ENCODE results near the gene BRD4.
"Not testable (repeated sequence)": the region's sequence is repeated elsewhere in the genome, so short reads cannot be mapped to it uniquely, and the experiment has no call there.

BRD4 gene

DNA sequence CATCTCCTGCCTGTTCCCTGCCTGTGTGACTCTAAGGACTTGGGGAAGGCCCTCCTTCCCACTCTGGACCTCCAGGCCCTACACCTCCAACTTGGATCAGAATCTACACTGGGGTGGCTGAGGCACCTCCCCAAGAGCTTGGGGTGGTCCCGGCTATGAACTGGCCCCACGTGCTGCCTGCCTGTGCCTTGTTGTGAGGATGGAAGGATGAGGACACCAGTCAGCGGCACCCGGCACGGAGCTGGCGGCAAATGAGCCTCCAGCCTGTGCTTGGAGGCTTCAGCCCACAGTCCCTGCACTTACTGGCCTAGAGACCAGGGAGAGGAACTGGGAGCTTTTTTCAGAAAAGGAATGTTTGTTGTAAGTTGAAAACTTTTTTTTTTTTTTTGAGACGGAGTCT, 38.8 kb upstream of the BRD4 start:
- H3K4me3 ChIP-seq (ENCODE audit: low read length) = no peak overlapping the region
- TF ChIP-seq, protein P1, sequence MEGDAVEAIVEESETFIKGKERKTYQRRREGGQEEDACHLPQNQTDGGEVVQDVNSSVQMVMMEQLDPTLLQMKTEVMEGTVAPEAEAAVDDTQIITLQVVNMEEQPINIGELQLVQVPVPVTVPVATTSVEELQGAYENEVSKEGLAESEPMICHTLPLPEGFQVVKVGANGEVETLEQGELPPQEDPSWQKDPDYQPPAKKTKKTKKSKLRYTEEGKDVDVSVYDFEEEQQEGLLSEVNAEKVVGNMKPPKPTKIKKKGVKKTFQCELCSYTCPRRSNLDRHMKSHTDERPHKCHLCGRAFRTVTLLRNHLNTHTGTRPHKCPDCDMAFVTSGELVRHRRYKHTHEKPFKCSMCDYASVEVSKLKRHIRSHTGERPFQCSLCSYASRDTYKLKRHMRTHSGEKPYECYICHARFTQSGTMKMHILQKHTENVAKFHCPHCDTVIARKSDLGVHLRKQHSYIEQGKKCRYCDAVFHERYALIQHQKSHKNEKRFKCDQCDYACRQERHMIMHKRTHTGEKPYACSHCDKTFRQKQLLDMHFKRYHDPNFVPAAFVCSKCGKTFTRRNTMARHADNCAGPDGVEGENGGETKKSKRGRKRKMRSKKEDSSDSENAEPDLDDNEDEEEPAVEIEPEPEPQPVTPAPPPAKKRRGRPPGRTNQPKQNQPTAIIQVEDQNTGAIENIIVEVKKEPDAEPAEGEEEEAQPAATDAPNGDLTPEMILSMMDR (IDR thresholded peaks at IDR 0.05; ENCODE audit: insufficient read depth, low read depth, low read length, missing control alignments) = no peak
- no peak for DNase-seq (ENCODE audit: low read depth)

DNA sequence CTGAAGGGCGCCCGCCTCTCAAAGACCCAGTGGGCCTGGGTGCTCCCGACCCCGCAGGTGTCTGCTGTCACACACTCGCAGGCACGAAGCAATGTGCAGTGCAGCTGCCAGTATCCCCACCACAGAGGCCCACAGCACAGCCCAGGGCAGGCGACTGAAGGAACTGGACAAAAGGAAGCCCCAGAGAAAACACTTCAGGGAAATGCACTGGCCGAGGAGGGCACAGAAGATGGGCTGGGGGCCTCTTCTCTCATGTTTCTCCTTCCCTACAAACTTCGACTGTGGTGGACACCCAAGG, 37.2 kb upstream of the BRD4 start:
- TF ChIP-seq, protein P1 (IDR thresholded peaks at IDR 0.05; ENCODE audit: insufficient read depth, low read depth, low read length, missing control alignments) = no peak
- no peak for DNase-seq (ENCODE audit: low read depth)
- H3K4me3 ChIP-seq (ENCODE audit: low read length) = no peak overlapping the region

DNA sequence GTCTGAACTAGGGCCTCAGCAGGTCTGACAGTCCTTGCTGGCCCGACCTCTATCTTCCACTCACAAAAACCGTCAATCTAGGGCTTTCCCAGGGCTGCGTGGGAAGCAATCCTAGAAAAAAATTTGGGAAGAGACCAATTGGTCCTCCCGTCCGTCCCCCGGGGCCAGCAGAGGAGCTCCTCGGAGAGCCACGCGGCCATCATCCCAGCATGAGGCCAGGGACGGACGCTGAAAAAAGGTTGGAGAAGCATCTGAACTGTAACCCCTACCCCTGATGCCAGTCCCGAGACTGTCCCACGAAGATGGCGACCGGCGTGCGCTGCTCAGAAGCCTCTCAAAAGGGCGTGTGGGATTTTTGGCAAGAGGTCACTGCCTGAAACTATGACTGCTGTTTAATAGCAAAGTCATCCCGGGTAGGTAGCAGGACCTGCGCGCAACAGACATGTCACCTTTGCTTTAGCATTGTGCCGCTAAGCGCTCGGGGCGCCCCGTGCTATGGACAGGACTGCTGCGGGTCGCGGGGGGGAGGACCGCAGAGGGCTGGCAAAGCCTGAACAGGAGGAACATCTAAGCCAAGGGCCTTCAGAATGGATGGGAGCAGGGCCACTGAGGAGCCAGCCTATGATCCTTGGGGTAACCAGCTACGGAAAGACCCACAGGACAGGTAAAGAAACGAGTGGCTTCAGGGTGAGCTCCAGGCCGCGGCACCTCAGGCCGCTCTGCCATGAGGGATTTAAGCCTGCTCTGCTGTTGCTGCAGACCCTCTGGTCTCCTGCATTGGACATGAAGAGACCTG, 36.7 kb upstream of the BRD4 start:
- H3K4me3 ChIP-seq (ENCODE audit: low read length) = no peak overlapping the region
- no peak for DNase-seq (ENCODE audit: low read depth)
- TF ChIP-seq, protein P1 (IDR thresholded peaks at IDR 0.05; ENCODE audit: insufficient read depth, low read depth, low read length, missing control alignments) = no peak

DNA sequence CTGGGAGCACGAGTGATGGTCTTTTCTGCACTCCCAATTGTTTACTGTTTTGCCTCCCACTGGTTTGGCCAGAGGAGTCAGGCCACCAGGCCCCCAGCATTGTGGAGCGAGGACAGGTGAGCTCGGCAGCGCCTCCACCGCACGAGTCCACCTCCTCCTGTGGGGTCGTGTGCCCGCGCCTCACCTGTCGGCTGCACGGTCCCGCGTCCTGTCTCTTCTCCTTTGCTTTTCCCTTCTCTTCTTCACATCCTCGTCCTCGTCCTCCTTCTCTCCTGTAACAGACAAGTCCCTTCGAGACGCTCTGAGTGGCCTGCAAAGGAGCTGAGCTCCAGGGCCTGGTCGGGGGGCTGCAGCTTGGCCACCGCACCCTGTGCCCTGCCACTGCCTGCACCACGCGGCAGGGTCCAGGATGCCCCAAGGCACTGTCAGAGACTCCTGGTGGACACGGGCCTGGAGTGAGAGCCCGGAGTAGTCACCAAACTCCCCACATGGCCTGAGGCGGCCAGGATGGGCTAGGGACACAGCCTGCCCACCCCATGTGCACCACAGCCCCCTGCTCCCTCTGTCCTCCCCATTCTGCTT, 35.8 kb upstream of the BRD4 start:
- TF ChIP-seq, protein P1 (IDR thresholded peaks at IDR 0.05; ENCODE audit: insufficient read depth, low read depth, low read length, missing control alignments) = no peak
- no peak for DNase-seq (ENCODE audit: low read depth)
- no peak overlapping the region for H3K4me3 ChIP-seq (ENCODE audit: low read length)

DNA sequence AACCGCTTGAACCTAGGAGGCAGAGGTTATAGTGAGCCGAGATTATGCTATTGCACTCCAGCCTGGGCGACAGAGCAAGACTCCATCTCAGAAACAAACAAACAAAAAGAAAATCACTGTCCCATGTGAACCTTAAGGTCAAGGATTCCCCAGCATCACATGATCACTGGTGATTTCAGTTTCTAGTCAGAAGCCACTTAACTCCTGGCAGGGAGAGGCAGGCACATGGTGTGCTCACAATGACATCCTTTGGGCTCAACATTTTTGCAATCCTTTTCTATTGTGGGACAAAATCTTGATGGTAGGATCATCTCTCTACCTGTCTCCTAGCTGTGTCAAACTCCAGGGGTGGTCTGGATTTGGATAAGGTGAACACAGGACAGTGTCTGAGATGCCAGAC, 35.1 kb upstream of the BRD4 start:
- no peak overlapping the region for H3K4me3 ChIP-seq (ENCODE audit: low read length)
- TF ChIP-seq, protein P1 (IDR thresholded peaks at IDR 0.05; ENCODE audit: insufficient read depth, low read depth, low read length, missing control alignments) = no peak
- no peak for DNase-seq (ENCODE audit: low read depth)

DNA sequence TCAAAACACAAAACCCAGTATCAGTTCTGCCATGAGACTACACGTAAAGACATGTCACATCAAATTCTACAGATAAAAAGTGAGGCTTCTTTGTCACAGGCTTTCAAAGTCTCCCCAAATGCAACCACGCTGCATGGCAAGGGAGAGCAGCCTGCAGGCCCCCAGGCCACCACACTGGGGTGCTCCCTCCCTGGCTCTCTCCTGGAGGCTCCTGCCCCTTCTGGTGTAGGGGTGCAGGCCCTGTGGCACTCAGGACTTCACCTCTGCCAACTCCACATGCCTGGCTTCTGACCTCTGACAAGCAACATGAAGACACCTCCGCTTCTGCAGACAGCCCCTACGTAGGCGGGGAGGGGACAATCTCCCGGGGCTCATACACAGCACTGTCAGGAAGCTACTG, 32.9 kb upstream of the BRD4 start:
- TF ChIP-seq, protein P1 (IDR thresholded peaks at IDR 0.05; ENCODE audit: insufficient read depth, low read depth, low read length, missing control alignments) = no peak
- H3K4me3 ChIP-seq (ENCODE audit: low read length) = no peak overlapping the region
- no peak for DNase-seq (ENCODE audit: low read depth)

DNA sequence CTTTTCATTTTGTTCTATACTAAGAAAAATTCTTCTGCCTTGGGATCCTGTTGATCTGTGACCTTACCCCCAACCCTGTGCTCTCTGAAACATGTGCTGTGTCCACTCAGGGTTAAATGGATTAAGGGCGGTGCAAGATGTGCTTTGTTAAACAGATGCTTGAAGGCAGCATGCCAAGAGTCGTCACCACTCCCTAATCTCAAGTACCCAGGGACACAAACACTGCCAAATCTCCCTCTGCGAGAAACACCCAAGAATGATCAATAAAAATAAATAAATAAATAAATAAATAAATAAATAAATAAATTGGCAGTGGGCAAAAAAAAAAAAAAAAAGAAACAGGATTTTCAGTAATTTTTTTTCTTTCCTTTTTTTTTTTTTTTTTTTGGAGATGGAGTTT, 31.5 kb upstream of the BRD4 start:
- not testable (repeated sequence) for DNase-seq (ENCODE audit: low read depth)

DNA sequence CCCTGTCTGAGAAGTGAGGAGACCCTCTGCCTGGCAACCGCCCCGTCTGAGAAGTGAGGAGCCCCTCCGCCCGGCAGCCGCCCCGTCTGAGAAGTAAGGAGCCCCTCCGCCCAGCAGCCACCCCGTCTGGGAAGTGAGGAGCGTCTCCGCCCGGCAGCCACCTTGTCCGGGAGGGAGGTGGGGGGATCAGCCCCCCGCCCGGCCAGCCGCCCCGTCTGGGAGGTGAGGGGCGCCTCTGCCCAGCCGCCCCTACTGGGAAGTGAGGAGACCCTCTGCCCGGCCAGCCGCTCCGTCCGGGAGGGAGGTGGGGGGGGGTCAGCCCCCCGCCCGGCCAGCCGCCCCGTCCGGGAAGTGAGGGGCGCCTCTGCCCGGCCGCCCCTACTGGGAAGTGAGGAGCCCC, 30.7 kb upstream of the BRD4 start:
- not testable (repeated sequence) for DNase-seq (ENCODE audit: low read depth); H3K4me3 ChIP-seq (ENCODE audit: low read length)

More for the DNA sequence above, 31.5 kb upstream of the BRD4 start:
- H3K4me3 ChIP-seq (ENCODE audit: low read length) = not testable (repeated sequence)

DNA sequence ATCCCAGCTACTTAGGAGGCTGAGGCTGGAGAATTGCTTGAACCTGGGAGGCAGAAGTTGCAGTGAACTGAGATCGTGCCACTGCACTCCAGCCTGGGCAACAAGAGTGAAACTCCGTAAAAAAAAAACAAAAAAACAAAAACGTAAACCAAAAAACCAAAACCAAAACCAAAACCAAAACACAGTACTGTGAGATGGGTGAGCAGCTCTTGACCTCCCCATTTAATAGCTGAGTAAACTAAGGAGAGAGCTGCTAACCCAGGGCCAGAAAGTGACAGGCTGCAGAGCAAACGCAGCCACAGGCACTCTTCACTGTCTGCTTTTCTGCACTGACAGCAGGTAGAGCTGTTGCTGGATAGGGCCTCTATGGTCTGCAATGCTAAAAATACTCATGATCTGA, 27.7 kb upstream of the BRD4 start:
- H3K4me3 ChIP-seq (ENCODE audit: low read length); DNase-seq (ENCODE audit: low read depth): not testable (repeated sequence)

Data from epithelial cell of esophagus (primary cell).